Measurements from ENCODE around the gene LEMD2.

LEMD2 gene

GRCh38 chr6:33820243-33820642 lies 31.3 kb upstream of the LEMD2 start:
- DNase-seq (ENCODE audit: low read depth in 2 of 2, low spot score in 1 of 2) = no peak

DNA sequence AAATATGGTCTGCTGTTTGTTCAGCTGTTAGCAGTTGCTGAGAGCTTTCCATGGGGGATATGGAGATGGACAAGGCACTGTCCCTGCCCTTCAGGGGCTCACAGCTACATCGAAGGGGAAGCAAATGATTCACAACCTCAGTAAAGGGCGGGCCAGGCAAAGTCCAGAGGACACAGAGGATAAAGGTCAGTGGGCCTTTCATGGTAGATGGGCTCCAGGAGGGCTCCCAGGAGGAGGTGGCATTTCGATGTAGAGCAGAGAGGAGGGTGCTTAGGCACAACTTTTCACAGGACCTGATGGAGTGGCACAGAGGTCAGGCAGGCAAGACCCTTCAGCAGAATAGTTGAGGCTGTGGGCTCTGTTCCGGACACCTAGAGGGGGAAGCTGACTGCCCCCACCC lies 30.1 kb upstream of the LEMD2 start:
- DNase-seq (ENCODE audit: low read depth in 2 of 2, low spot score in 1 of 2) = no peak

- no peak for DNase-seq (ENCODE audit: low read depth in 2 of 2, low spot score in 1 of 2)
These were observed 29.4 kb upstream of the LEMD2 start for GRCh38 chr6:33818293-33818692.

DNA sequence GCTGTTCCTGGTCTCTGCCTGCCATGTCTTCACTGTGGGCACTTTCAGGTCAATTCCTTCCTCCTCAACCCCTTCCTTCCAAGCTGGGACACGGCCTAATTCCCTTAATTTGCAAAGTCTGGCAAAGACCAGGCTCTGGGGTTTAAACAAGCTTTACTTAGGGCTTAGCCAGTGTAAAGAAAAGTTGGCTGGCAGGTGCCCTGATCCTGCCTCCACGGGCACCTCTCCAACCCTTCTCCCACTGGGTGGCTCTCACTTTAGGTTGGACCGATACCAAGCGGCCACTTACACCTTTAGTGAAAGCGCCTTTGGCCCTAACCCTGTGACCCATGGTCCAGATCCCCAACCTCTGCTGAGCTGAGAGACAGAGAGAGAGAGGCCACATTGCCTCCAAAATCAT lies 28.6 kb upstream of the LEMD2 start:
- DNase-seq (ENCODE audit: low read depth in 2 of 2, low spot score in 1 of 2) = no peak

GRCh38 chr6:33816911-33817310 lies 28.0 kb upstream of the LEMD2 start:
- no peak for DNase-seq (ENCODE audit: low read depth in 2 of 2, low spot score in 1 of 2)

DNA sequence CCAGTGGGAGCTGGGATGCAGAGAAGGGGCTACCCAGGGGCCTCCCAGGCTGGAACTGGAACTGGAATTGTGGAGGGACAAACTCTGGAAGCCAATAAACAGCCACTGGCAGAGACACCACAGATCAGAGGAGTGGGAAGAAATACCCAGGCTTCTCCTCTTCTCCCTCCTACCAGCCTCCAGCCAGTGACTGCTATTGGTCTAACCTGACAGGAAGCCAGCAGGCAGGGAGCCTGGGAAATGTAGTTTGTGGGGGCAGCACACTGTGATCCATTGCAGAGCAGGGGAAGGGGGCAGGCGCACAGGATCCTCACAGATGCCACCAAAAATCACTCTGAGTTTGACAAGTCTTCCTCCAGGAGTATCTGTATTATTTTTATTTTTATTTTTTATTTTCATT lies 26.9 kb upstream of the LEMD2 start:
- DNase-seq (ENCODE audit: low read depth in 2 of 2, low spot score in 1 of 2) = no peak

- DNase-seq (ENCODE audit: low read depth in 2 of 2, low spot score in 1 of 2) = no peak
These were observed 25.4 kb upstream of the LEMD2 start for GRCh38 chr6:33813990-33814985.

GRCh38 chr6:33813246-33813904 lies 24.4 kb upstream of the LEMD2 start:
- DNase-seq (ENCODE audit: low read depth in 2 of 2, low spot score in 1 of 2) = no peak

GRCh38 chr6:33812669-33813068 lies 23.7 kb upstream of the LEMD2 start:
- DNase-seq (ENCODE audit: low read depth in 2 of 2, low spot score in 1 of 2) = no peak

GRCh38 chr6:33809594-33809993 lies 20.7 kb upstream of the LEMD2 start:
- no peak for DNase-seq (ENCODE audit: low read depth in 2 of 2, low spot score in 1 of 2)

DNA sequence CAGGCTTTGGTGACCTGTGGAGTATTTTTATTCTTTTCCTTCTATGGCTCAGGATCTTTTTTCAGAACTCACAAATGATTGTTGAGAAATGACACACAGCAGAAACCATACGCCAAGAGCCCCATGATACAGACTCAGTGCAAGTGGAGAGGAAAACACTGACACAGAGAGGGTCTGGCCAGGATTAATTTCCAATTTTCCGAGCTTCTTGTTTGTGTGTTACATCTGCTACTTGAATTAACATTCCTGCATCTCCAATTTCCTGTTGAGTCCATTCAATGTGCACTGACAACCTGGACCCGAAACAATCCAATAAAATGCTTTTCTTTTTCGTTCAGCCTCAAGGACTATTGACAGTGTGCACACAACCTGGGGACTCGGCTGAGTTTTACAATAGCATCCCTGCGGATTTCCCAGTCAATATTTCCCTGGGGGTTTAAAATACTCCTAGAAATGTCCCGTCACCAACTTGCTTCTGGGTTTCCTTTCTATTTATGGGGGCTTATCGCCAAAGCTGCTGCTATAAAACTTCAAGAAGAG lies 19.8 kb upstream of the LEMD2 start:
- no peak for DNase-seq (ENCODE audit: low read depth in 2 of 2, low spot score in 1 of 2)

- no peak for DNase-seq (ENCODE audit: low read depth in 2 of 2, low spot score in 1 of 2)
These were observed 18.7 kb upstream of the LEMD2 start for GRCh38 chr6:33807606-33808005.

DNA sequence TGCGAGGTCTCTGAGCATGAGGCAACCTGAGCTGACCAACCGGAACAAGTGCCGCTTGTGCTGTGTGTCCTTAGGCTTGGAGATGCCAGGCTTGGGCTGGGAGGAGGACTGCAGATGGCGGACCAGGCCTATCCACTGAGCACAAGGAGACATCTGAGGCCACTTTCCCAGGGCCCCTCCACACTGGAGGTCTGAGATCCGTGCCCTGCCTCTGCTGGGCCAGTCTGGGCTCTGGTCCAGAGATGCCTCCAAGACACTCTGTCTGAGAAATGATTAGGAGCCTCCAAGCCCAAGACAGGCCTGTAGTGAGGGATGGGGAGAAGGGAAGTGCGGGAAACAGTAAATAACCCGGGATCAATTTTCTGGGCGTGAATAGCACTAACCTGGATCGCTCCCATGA lies 17.9 kb upstream of the LEMD2 start:
- DNase-seq (ENCODE audit: low read depth in 2 of 2, low spot score in 1 of 2) = no peak

DNA sequence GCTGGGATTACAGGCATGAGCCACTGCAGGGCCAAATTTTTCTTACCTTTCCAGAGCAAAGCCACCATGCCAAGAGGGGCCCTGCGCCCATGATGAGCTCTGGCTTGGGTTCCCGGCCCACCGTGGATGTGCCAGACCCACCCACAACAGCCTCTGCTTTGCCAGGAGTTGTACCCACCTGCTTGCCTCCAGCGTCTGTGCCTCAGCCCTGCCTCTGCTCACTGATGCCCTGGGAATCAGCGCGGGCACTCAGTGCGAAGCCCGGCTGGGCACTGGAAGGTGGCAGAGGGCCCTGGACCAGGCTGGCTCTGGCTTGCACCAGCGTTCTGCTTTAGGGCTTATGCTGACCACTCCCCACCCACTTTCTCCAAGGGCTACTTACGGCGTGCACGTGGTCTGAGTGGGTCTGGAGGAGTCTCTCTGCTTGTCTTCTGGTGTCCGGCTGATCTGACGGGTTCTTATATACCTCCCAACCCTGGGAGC lies 14.7 kb upstream of the LEMD2 start, which contains the start of gene MLN:
TSS of gene MLN (minus strand) at position 433 of the 483 bp plus-strand sequence. CDS start 2,840 bp downstream, outside the sequence.
- DNase-seq (ENCODE audit: low read depth in 2 of 2, low spot score in 1 of 2) = no peak

GRCh38 chr6:33802186-33802958 lies 13.4 kb upstream of the LEMD2 start:
- no peak for DNase-seq (ENCODE audit: low read depth in 2 of 2, low spot score in 1 of 2)

GRCh38 chr6:33801611-33802010 lies 12.7 kb upstream of the LEMD2 start:
- DNase-seq (ENCODE audit: low read depth in 2 of 2, low spot score in 1 of 2) = no peak

- no peak for DNase-seq (ENCODE audit: low read depth in 2 of 2, low spot score in 1 of 2)
These were observed 11.5 kb upstream of the LEMD2 start for GRCh38 chr6:33800248-33800969.

DNA sequence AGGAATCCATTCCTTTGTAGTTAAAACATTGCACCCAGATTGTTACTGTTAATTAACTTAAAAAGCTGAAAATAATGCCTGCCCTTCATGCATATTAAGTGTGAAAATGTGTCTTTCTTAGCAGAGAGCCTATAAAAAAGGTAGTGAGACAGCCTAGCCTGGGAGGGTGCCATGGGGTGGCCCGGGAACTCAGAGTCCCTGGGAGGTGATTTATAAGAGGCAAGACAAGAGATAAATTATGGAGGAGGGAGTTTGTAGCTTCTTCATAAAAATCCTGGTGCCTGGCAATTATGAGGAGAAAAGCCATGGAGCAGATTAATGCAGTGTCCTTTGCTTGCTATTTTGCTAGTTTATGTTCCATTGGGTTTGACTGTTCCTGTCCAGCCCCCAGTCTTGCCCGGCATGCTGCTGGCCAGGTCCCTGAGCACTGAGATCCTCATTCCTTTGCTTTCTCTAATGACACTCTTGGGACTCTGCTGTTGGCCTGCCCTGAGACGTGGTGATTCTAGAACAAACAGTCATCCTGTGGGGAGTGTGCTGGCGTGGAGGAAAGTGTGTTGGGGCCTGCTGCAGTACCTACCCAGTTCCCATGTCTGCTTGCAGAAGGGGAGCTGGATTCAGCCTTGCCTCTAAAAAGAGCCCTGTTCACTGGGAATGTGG lies 10.7 kb upstream of the LEMD2 start:
- DNase-seq (ENCODE audit: low read depth in 2 of 2, low spot score in 1 of 2) = no peak

- no peak for DNase-seq (ENCODE audit: low read depth in 2 of 2, low spot score in 1 of 2)
These were observed 9.5 kb upstream of the LEMD2 start for GRCh38 chr6:33798343-33798848.

Data from stimulated activated CD8-positive, alpha-beta memory T cell treated with anti-CD3 and anti-CD28 coated beads, Interleukin-4, amount 100 ng/mL, for 1 hour (primary cell).